ENCODE measurements around the gene WWTR1.

- no peak for TF ChIP-seq CTCF (IDR thresholded peaks at IDR 0.05)
- TF ChIP-seq JUN (CRISPR knock-in tag; IDR thresholded peaks at IDR 0.05): no peak
- TF ChIP-seq E2F5 (CRISPR knock-in tag; IDR thresholded peaks at IDR 0.05): no peak
- TF ChIP-seq TCF7 (CRISPR knock-in tag; IDR thresholded peaks at IDR 0.05; ENCODE audit: low read depth): no peak
- TF ChIP-seq NR2C2 (CRISPR knock-in tag; IDR thresholded peaks at IDR 0.05): no peak
- TF ChIP-seq FOXJ3 (CRISPR knock-in tag; IDR thresholded peaks at IDR 0.05; ENCODE audit: borderline replicate concordance): no peak
- TF ChIP-seq CREM (CRISPR knock-in tag; IDR thresholded peaks at IDR 0.05): no peak
- TF ChIP-seq USF2 (CRISPR knock-in tag; IDR thresholded peaks at IDR 0.05): no peak
- no peak for TF ChIP-seq GTF2I (CRISPR knock-in tag; conservative IDR thresholded peaks at IDR 0.05)
- TF ChIP-seq ESRRA (CRISPR knock-in tag; IDR thresholded peaks at IDR 0.05; ENCODE audit: borderline replicate concordance): no peak
- no peak for TF ChIP-seq MXD4 (CRISPR knock-in tag; IDR thresholded peaks at IDR 0.05; ENCODE audit: borderline replicate concordance)
- no peak for TF ChIP-seq SMAD4 (CRISPR knock-in tag; IDR thresholded peaks at IDR 0.05)
- TF ChIP-seq HMGXB4 (CRISPR knock-in tag; IDR thresholded peaks at IDR 0.05): no peak
Observed at GRCh38 chr3:149610351-149611105, 47.3 kb downstream of the WWTR1 start.

Data from WTC11 (cell line).